Nephron (organoid): ENCODE results near the gene SHISAL1.

Experiments
- H3K27ac Mint-ChIP-seq, 3 experiments: 2 replicates each; pipeline ENCODE4 v1.8.0; 2020; ENCODE audit warnings: mixed read lengths in 3 of 3, mild to moderate bottlenecking in 2 of 3, moderate library complexity in 1 of 3
- H3K27me3 Mint-ChIP-seq: 2 replicates; pipeline ENCODE4 v1.8.0; 2021; ENCODE audit warnings: low read depth, mild to moderate bottlenecking, moderate library complexity, mixed read lengths
- H3K36me3 Mint-ChIP-seq: 2 replicates; pipeline ENCODE4 v1.8.0; 2020; ENCODE audit warnings: low read depth, mixed read lengths
- H3K4me1 Mint-ChIP-seq: 2 replicates; pipeline ENCODE4 v1.8.0; 2020; ENCODE audit warnings: mixed read lengths
- H3K4me3 Mint-ChIP-seq, 3 experiments: 2 replicates each; pipeline ENCODE4 v1.8.0; 2020; ENCODE audit warnings: mild to moderate bottlenecking in 3 of 3, mixed read lengths in 3 of 3, moderate library complexity in 2 of 3
- H3K9me3 Mint-ChIP-seq: 2 replicates; pipeline ENCODE4 v1.8.0; 2020; ENCODE audit warnings: mixed read lengths
- CTCF ChIP-seq, 3 experiments: fragments of 200-600 bp; sonication (generic); IDR thresholded peaks; one replicate each; pipeline ENCODE4 v1.5.0; 2021; ENCODE audit warnings: antibody characterized with exemption in 3 of 3; ENCODE audit not compliant: unreplicated experiment in 3 of 3

Gene SHISAL1

GRCh38 chr22:44249376-44250147, 63.2 kb downstream of the SHISAL1 start:
- no peak for TF ChIP-seq CTCF (IDR thresholded peaks at IDR 0.05; ENCODE audit: unreplicated experiment in 3 of 3)
- Mint-ChIP-seq H3K4me3 (no peak overlapping the region), H3K36me3 (peaks cover 13% of the 10 kb centered on the region), H3K27me3 (peaks cover 5% of the 10 kb centered on the region), H3K9me3 (peaks cover 28% of the 10 kb centered on the region), H3K27ac (no peak overlapping the region), H3K4me1 (no peaks in the 10 kb centered on the region)

GRCh38 chr22:44248926-44249325, 63.8 kb downstream of the SHISAL1 start:
- Mint-ChIP-seq H3K4me1 (no peaks in the 10 kb centered on the region), H3K4me3 (no peak overlapping the region), H3K27me3 (peaks cover 9% of the 10 kb centered on the region), H3K36me3 (peaks cover 13% of the 10 kb centered on the region), H3K9me3 (peaks cover 28% of the 10 kb centered on the region), H3K27ac (no peak overlapping the region)
- no peak for TF ChIP-seq CTCF (IDR thresholded peaks at IDR 0.05; ENCODE audit: unreplicated experiment in 3 of 3)

- Mint-ChIP-seq H3K4me3 (no peak overlapping the region), H3K36me3 (peaks cover 13% of the 10 kb centered on the region), H3K27ac (no peak overlapping the region), H3K9me3 (peaks cover 28% of the 10 kb centered on the region), H3K4me1 (no peaks in the 10 kb centered on the region), H3K27me3 (peaks cover 10% of the 10 kb centered on the region)
- no peak for TF ChIP-seq CTCF (IDR thresholded peaks at IDR 0.05; ENCODE audit: unreplicated experiment in 3 of 3)
These were observed 64.5 kb downstream of the SHISAL1 start for GRCh38 chr22:44247923-44248892.

- Mint-ChIP-seq H3K36me3 (peaks cover 13% of the 10 kb centered on the region), H3K27ac (no peak overlapping the region), H3K27me3 (peaks cover 10% of the 10 kb centered on the region), H3K4me1 (no peaks in the 10 kb centered on the region), H3K9me3 (peaks cover 25% of the 10 kb centered on the region), H3K4me3 (no peak overlapping the region)
- TF ChIP-seq CTCF (IDR thresholded peaks at IDR 0.05; ENCODE audit: unreplicated experiment in 3 of 3) = no peak
These were observed 65.4 kb downstream of the SHISAL1 start for GRCh38 chr22:44247346-44247745.

GRCh38 chr22:44246615-44247326, 66.0 kb downstream of the SHISAL1 start:
- no peaks in the 10 kb centered on the region for H3K4me1 Mint-ChIP-seq
- H3K36me3 Mint-ChIP-seq = peaks cover 13% of the 10 kb centered on the region
- H3K27me3 Mint-ChIP-seq = peaks cover 10% of the 10 kb centered on the region
- peaks cover 25% of the 10 kb centered on the region for H3K9me3 Mint-ChIP-seq
- H3K27ac Mint-ChIP-seq = no peak overlapping the region
- no peak for TF ChIP-seq CTCF (IDR thresholded peaks at IDR 0.05; ENCODE audit: unreplicated experiment in 3 of 3)
- no peak overlapping the region for H3K4me3 Mint-ChIP-seq
